CD4-positive, alpha-beta memory T cell (primary cell): ENCODE data around the gene LPP. TPM values are rescaled to one million over a fixed set of nuclear protein-coding genes. Genes with fewer than 3 reads are reported as not detected.

Experiments
- CTCF ChIA-PET: fragments of 350-600 bp; sonication (Branson Sonifier 250); formaldehyde crosslinking; loops from one replicate; lab custom pipeline; 2021; ENCODE audit warnings: inconsistent platforms; ENCODE audit not compliant: partially characterized antibody; lab: Charles Lee
- POLR2A ChIA-PET: fragments of 350-600 bp; sonication (Branson Sonifier 250); formaldehyde crosslinking; loops from one replicate; lab custom pipeline; 2021; ENCODE audit not compliant: partially characterized antibody; lab: Charles Lee
- DNase-seq, 5 donors: peaks; one replicate each; pipeline versions ENCODE4 v3.0.0 to v3.0.0-alpha.2; 2020 to 2022; ENCODE audit warnings: mixed read lengths in 1 of 5
- H3K27ac ChIP-seq: one replicate; pipeline ENCODE4 v1.7.0; 2013; ENCODE audit warnings: low read depth, low read length
- H3K27me3 ChIP-seq: 2 replicates; pipeline ENCODE4 v1.7.0; 2013; ENCODE audit warnings: mild to moderate bottlenecking, low read length, moderate library complexity; ENCODE audit not compliant: insufficient read depth
- H3K36me3 ChIP-seq: 2 replicates; pipeline ENCODE4 v1.7.0; 2013; ENCODE audit warnings: mild to moderate bottlenecking, low read length, moderate library complexity; ENCODE audit not compliant: insufficient read depth
- H3K4me1 ChIP-seq: 2 replicates; pipeline ENCODE4 v1.7.0; 2013; ENCODE audit warnings: mild to moderate bottlenecking, low read length, moderate library complexity; ENCODE audit not compliant: insufficient read depth
- H3K4me3 ChIP-seq, 2 donors: one replicate each; pipeline ENCODE4 v1.7.0; 2013; ENCODE audit warnings: low read length in 2 of 2, mild to moderate bottlenecking in 1 of 2
- H3K9me3 ChIP-seq, 2 donors: one replicate each; pipeline ENCODE4 v1.7.0; 2013; ENCODE audit warnings: low read length in 2 of 2, control low read depth in 1 of 2; ENCODE audit not compliant: control insufficient read depth in 1 of 2
- H3K27ac Mint-ChIP-seq, 7 donors: one replicate each; pipeline ENCODE4 v1.8.0; 2020 to 2021; ENCODE audit warnings: mixed read lengths in 7 of 7, mild to moderate bottlenecking in 6 of 7, inconsistent platforms in 3 of 7, moderate library complexity in 3 of 7
- H3K27me3 Mint-ChIP-seq, 2 donors: one replicate each; pipeline ENCODE4 v1.8.0; 2020 to 2021; ENCODE audit warnings: mixed read lengths in 2 of 2
- H3K36me3 Mint-ChIP-seq, 2 donors: one replicate each; pipeline ENCODE4 v1.8.0; 2020 to 2021; ENCODE audit warnings: mixed read lengths in 2 of 2, inconsistent platforms in 1 of 2, mild to moderate bottlenecking in 1 of 2
- H3K4me1 Mint-ChIP-seq, 4 donors: one replicate each; pipeline ENCODE4 v1.8.0; 2020 to 2021; ENCODE audit warnings: mixed read lengths in 4 of 4, mild to moderate bottlenecking in 1 of 4
- H3K4me3 Mint-ChIP-seq, 8 donors: one replicate each; pipeline ENCODE4 v1.8.0; 2020 to 2021; ENCODE audit warnings: mixed read lengths in 8 of 8, mild to moderate bottlenecking in 7 of 8, moderate library complexity in 6 of 8, inconsistent platforms in 3 of 8
- H3K9me3 Mint-ChIP-seq, 8 donors: one replicate each; pipeline ENCODE4 v1.8.0; 2020 to 2021; ENCODE audit warnings: mixed read lengths in 8 of 8, mild to moderate bottlenecking in 5 of 8, inconsistent platforms in 3 of 8, moderate library complexity in 1 of 8
- intact Hi-C: fragments of 100-400 bp; cut with micrococcal nuclease; formaldehyde crosslinking; loops from one replicate; pipeline ENCODE4 v1.15.1; 2023
- polyA plus RNA-seq, 2 donors: library from polyadenylated mRNA; unstranded; fragments of 300-500 nt; fragmentation: Illumina TruSeq; gene quantifications; one replicate each; pipeline ENCODE4 v1.2.3, GENCODE V29; 2021
- total RNA-seq, 2 experiments: library from RNA; stranded (reverse); gene quantifications; one replicate each; pipeline ENCODE4 v1.2.3, GENCODE V29; 2021

The LPP gene
- total and polyA plus RNA-seq, 4 experiments from 2014 or later, result 10.4 to 27.2 (median 24.7) TPM

DNA sequence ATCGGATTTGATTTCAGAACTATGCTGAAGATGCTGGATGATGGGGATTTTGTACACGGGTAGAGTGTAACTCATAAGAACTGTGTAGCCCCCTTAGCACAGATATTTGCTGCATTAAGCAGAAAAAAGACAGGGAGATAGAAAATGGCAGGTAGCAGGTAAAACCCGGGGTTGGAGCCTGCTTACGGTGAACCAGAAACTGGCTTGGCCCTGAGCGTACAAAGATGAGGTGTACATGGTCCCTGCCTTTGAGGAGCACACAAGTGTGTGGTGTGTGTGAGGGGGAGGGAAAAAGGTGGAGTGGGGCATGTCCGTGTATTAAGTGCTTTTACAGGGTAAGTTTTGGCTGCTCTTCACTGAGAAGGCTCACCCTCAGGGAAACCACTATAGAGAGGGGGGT lies 3.5 kb downstream of the LPP start:
- Mint-ChIP-seq H3K4me3 (peak overlapping the region in 3 of 8 donors; percentile 11 to 36 (median 17)), H3K27ac (peak overlapping the region in 2 of 7 donors; percentile 1 to 33)

DNA sequence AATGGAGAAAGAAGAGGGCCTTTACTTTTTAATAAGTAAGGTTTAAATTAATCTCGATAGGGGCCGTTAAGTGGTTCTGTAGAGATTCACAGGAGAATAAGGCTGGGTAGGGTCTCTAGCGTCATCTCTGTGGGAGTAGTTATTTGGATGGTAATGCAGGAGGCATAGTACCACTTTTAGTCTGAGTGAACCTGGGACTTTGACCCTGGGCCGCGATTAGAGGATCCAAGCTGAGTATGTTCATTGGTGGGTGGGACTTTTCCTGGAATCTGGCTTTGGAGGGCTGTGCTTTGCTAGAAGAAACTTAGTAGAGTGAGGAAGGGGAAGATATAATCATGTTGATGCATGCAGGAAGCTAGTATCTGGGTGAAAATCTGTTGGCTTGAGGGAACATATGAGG lies 4.0 kb downstream of the LPP start:
- Mint-ChIP-seq H3K36me3 (peaks cover 5 to 6% of the 10 kb centered on the region in 2 donors), H3K4me1 (peaks cover 52 to 79% (median 63%) of the 10 kb centered on the region in 4 donors), H3K27me3 (no peaks in the 10 kb centered on the region), H3K27ac (peak overlapping the region in 4 of 7 donors; percentile 1 to 33 (median 17)), H3K4me3 (peak overlapping the region in 4 of 8 donors; percentile 1 to 25 (median 14)), H3K9me3 (no peaks in the 10 kb centered on the region)
- Histone ChIP-seq H3K4me3 (no peak overlapping the region), H3K9me3 (no peaks in the 10 kb centered on the region), H3K4me1 (peaks cover 53% of the 10 kb centered on the region), H3K27me3 (no peaks in the 10 kb centered on the region), H3K27ac (no peak overlapping the region), H3K36me3 (no peaks in the 10 kb centered on the region)
- ChIA-PET CTCF (no interaction called here), POLR2A (no interaction called here)
- no peak for DNase-seq
- intact Hi-C loops, result loop anchor here (10.0 kb wide), 1 partner anchor 977 kb away; no protein-coding TSS in a partner anchor

More for the DNA sequence above, 3.5 kb downstream of the LPP start:
- peaks cover 5 to 6% of the 10 kb centered on the region in 2 donors for H3K36me3 Mint-ChIP-seq
- no peaks in the 10 kb centered on the region for H3K9me3 Mint-ChIP-seq
- no peaks in the 10 kb centered on the region for H3K27me3 Mint-ChIP-seq
- Histone ChIP-seq H3K27me3 (no peaks in the 10 kb centered on the region), H3K36me3 (no peaks in the 10 kb centered on the region), H3K27ac (no peak overlapping the region), H3K9me3 (no peaks in the 10 kb centered on the region), H3K4me1 (peaks cover 53% of the 10 kb centered on the region), H3K4me3 (no peak overlapping the region)
- H3K4me1 Mint-ChIP-seq, result peaks cover 53 to 79% (median 64%) of the 10 kb centered on the region in 4 donors
- ChIA-PET POLR2A (no interaction called here), CTCF (no interaction called here)
- no peak for DNase-seq
- intact Hi-C loops, result loop anchor here (10.0 kb wide), 1 partner anchor 977 kb away; no protein-coding TSS in a partner anchor

DNA sequence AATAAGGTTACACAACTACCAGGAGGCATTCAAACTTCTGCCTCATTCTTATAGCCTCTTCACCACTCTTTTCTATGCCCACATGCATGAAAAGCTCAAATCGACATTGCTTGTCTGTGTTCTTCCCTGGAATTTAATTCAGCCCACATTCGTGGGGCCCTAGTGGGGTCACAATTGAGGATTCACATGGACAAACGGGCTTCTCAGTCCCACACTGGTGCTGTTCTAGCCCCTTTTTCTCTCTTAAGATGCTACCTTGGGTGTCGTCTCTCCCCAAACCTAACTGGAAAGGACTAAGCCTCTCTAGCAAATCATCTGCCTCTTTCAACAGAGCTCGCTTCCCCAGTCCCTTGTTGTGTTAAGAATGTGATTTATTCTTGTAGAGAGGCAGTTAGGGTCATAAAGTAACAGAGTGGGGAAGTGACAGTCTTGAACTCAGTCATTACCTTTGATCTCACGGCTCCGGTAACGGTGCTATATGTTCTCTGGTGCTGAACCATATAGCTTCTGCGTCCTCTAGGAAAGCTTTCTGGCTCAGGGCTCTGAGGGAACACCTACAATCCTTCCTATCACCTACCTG lies 4.9 kb downstream of the LPP start:
- no peaks in the 10 kb centered on the region for H3K36me3 ChIP-seq
- peak overlapping the region in 6 of 7 donors; percentile 18 to 43 (median 39) for H3K27ac Mint-ChIP-seq
- H3K9me3 Mint-ChIP-seq, result no peaks in the 10 kb centered on the region
- no peak overlapping the region for H3K4me3 ChIP-seq
- no peaks in the 10 kb centered on the region for H3K9me3 ChIP-seq
- no peaks in the 10 kb centered on the region for H3K27me3 ChIP-seq
- no peak overlapping the region for H3K27ac ChIP-seq
- intact Hi-C loops, result loop anchor here (10.0 kb wide), 1 partner anchor 976 kb away; no protein-coding TSS in a partner anchor
- no peak for DNase-seq
- H3K4me1 Mint-ChIP-seq, result peaks cover 53 to 79% (median 64%) of the 10 kb centered on the region in 4 donors
- no peaks in the 10 kb centered on the region for H3K27me3 Mint-ChIP-seq
- CTCF ChIA-PET, result interaction anchor here (1.3 kb wide), 2 partner anchors 183 to 418 kb away, joined by 3 to 4 read pairs; no protein-coding TSS in a partner anchor
- POLR2A ChIA-PET, result interaction anchor here (1.1 kb wide), 1 partner anchor 179 kb away, joined by 4 read pairs; no protein-coding TSS in a partner anchor
- H3K4me3 Mint-ChIP-seq, result peak overlapping the region in 5 of 8 donors; percentile 1 to 32 (median 27)
- H3K36me3 Mint-ChIP-seq, result peaks cover 5 to 6% of the 10 kb centered on the region in 2 donors
- peaks cover 55% of the 10 kb centered on the region for H3K4me1 ChIP-seq

DNA sequence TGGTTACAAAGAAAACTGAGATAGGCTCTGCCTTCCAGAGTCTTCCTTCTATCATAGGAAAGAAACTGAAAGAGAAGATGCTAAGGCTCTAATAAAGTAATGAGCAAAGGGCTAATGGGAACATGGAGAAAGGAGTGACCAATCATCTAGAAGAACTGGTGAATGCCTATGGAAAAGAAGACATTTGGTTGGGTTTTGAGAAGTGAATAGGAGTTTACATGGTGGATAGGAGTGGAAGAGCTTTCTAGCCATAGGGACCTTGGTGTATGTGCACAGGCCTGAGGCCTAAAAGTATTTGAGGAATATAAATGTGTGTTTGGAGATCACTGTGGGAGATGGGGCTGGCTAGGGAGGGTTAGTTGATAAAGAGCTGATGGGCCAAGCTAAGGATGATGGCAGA lies 6.8 kb downstream of the LPP start:
- no peaks in the 10 kb centered on the region for H3K9me3 Mint-ChIP-seq
- intact Hi-C loops, result no loop called here
- H3K4me3 Mint-ChIP-seq, result no peak overlapping the region
- H3K27ac Mint-ChIP-seq, result peak overlapping the region in 5 of 7 donors; percentile 8 to 61 (median 33)
- no peak for DNase-seq
- peaks cover 59 to 81% (median 68%) of the 10 kb centered on the region in 4 donors for H3K4me1 Mint-ChIP-seq
- Histone ChIP-seq H3K27ac (no peak overlapping the region), H3K9me3 (no peaks in the 10 kb centered on the region), H3K36me3 (no peaks in the 10 kb centered on the region), H3K4me3 (no peak overlapping the region), H3K4me1 (peaks cover 61% of the 10 kb centered on the region), H3K27me3 (no peaks in the 10 kb centered on the region)
- CTCF ChIA-PET, result no interaction called here
- POLR2A ChIA-PET, result no interaction called here
- peaks cover 3 to 6% of the 10 kb centered on the region in 2 donors for H3K36me3 Mint-ChIP-seq
- H3K27me3 Mint-ChIP-seq, result no peaks in the 10 kb centered on the region

DNA sequence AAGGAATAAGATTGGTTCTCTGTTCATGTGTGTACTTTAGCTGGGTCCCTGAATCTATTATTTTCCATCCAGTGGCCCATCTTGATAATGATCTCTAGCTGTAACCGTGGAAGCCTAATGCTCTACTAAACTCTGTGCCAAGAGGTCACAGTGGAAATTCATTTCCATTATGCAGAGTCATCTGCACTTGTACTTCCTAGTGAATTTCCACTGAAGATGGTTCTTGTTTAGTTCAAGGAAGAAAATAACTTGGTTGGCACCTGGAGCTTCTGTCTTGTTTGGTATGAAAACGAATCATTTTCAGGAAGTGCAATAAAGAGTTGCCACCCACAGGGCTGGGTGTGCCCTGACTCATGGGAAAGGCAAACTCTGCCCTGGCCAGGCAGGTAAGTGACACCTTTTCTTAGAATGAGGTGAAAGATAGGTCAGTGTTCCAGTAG lies 10.3 kb downstream of the LPP start:
- Histone ChIP-seq H3K4me3 (no peak overlapping the region), H3K27me3 (no peaks in the 10 kb centered on the region), H3K4me1 (peaks cover 29% of the 10 kb centered on the region), H3K9me3 (no peaks in the 10 kb centered on the region), H3K36me3 (no peaks in the 10 kb centered on the region), H3K27ac (no peak overlapping the region)
- ChIA-PET CTCF (interaction anchor here (0.6 to 1.9 kb wide), 3 partner anchors 152 to 424 kb away, joined by 3 to 9 read pairs (median 4); no protein-coding TSS in a partner anchor), POLR2A (interaction anchor here (1.2 to 5.0 kb wide), 3 partner anchors 10 to 419 kb away, joined by 3 to 21 read pairs (median 5); partner anchors contain the start of genes BCL6 and LPP)
- DNase-seq, result no peak
- intact Hi-C loops, result no loop called here
- H3K9me3 Mint-ChIP-seq, result no peaks in the 10 kb centered on the region
- H3K36me3 Mint-ChIP-seq, result peaks cover 3 to 6% of the 10 kb centered on the region in 2 donors
- H3K27ac Mint-ChIP-seq, result peak overlapping the region in 5 of 7 donors; percentile 38 to 83 (median 58)
- H3K4me1 Mint-ChIP-seq, result peaks cover 40 to 56% (median 48%) of the 10 kb centered on the region in 4 donors
- no peaks in the 10 kb centered on the region for H3K27me3 Mint-ChIP-seq
- peak overlapping the region; percentile 11 to 66 (median 56) for H3K4me3 Mint-ChIP-seq

DNA sequence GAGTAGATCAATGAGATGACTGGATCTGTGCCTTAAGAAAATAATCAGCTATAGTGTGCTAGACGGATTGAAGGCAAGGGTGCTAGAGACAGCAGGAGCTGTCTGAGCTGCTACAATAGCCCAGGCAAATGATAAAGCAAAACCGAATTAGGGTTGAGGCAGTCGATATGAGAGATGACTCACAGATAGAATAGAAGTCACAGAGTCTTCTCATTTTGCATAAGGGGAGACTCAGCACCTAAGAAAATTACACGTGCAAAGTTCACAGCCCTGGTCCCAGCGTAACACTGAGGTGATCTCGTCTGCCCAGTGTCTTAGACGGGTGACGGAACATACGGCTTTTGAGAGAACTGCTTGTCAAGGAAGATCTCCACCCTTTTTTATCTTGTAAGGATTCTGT lies 11.6 kb downstream of the LPP start:
- Mint-ChIP-seq H3K27ac (peak overlapping the region in 4 of 7 donors; percentile 0 to 63 (median 18)), H3K4me1 (peaks cover 40 to 60% (median 51%) of the 10 kb centered on the region in 4 donors), H3K4me3 (peak overlapping the region in 1 of 8 donors; percentile 12), H3K36me3 (peaks cover 3 to 4% of the 10 kb centered on the region in 2 donors), H3K27me3 (no peaks in the 10 kb centered on the region), H3K9me3 (no peaks in the 10 kb centered on the region)
- Histone ChIP-seq H3K4me3 (no peak overlapping the region), H3K36me3 (no peaks in the 10 kb centered on the region), H3K9me3 (no peaks in the 10 kb centered on the region), H3K4me1 (peaks cover 42% of the 10 kb centered on the region), H3K27me3 (no peaks in the 10 kb centered on the region), H3K27ac (no peak overlapping the region)
- no peak for DNase-seq
- CTCF ChIA-PET, result interaction anchor here (1.9 kb wide), 1 partner anchor 425 kb away, joined by 9 read pairs; no protein-coding TSS in a partner anchor
- intact Hi-C loops, result no loop called here
- POLR2A ChIA-PET, result interaction anchor here (5.0 kb wide), 1 partner anchor 12 kb away, joined by 21 read pairs; the partner anchor contains the start of gene LPP

DNA sequence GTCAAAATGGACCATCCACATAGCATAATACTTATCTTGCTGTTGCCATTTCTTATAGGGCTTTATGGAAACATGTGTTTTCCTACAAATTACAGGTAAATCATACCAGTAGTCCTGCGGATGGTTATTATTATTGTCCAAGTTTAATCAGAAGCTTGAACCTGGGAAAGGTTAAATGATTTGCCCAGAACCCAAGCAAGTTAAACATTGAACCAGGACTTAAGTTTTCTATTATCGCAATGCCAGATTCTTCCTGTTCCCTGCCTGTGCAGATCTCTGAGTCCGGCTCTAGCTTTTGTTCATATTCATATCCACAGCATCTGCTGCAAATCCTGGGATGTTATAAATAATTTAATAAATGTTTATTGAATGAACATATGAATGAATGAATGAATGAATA lies 12.5 kb downstream of the LPP start:
- H3K27me3 Mint-ChIP-seq, result no peaks in the 10 kb centered on the region
- Histone ChIP-seq H3K4me3 (no peak overlapping the region), H3K27ac (no peak overlapping the region), H3K27me3 (no peaks in the 10 kb centered on the region), H3K9me3 (no peaks in the 10 kb centered on the region), H3K36me3 (no peaks in the 10 kb centered on the region), H3K4me1 (peaks cover 48% of the 10 kb centered on the region)
- peak overlapping the region in 3 of 7 donors; percentile 35 to 42 (median 38) for H3K27ac Mint-ChIP-seq
- no peaks in the 10 kb centered on the region for H3K9me3 Mint-ChIP-seq
- peaks cover 43 to 64% (median 54%) of the 10 kb centered on the region in 4 donors for H3K4me1 Mint-ChIP-seq
- no peak overlapping the region for H3K4me3 Mint-ChIP-seq
- POLR2A ChIA-PET, result interaction anchor here (1.2 to 5.0 kb wide), 2 partner anchors 12 to 421 kb away, joined by 4 to 21 read pairs; partner anchors contain the start of genes BCL6 and LPP
- intact Hi-C loops, result no loop called here
- CTCF ChIA-PET, result interaction anchor here (0.6 to 0.9 kb wide), 3 partner anchors 413 to 789 kb away, joined by 3 to 4 read pairs (median 4); no protein-coding TSS in a partner anchor
- no peak for DNase-seq
- H3K36me3 Mint-ChIP-seq, result peaks cover 0 to 3% of the 10 kb centered on the region in 2 donors
